Mammary microvascular endothelial cell (primary cell): Measurements from ENCODE around the gene CTBP2. TPM values are rescaled to one million over a fixed set of nuclear protein-coding genes. Genes with fewer than 3 reads are reported as not detected.

Experiments
- total RNA-seq: library from RNA; depleted of rRNA; stranded (reverse); fragments of >200 nt; gene quantifications from 2 replicates; pipeline ENCODE4 v1.2.3, GENCODE V29; 2015

CTBP2 gene
- total RNA-seq = 81.1 and 86.5 TPM in 2 replicates

GRCh38 chr10:125159932-125160855 is at the start of gene CTBP2:
CTBP2 (minus strand) TSS chr10:125160563.

DNA sequence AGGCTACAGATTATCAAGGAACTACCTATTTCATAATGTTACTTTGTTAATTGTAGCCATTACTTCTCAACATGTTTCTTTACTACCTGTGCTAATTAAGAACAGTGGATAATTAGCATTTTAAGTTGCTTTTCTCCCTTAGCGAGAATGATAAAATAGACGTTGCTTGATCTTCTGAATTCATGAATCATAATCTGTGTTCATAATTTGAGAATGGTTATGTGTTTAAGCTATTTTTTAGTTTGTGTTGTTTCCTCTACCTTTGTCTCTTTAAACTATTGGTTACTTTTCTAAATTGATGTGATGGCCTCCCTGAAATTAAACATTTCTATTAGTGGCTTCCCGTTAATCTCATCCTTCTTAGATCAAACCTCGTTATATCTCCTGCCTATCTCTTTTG is 218.5 kb downstream of the CTBP2 start, which contains the start of gene ZRANB1:
TSS of gene ZRANB1 (plus strand) at position 301 of the 400 bp plus-strand sequence. CDS start 371 bp downstream, outside the sequence.

Other genes with a start within 250 kb of the CTBP2 start
- 10.0 and 11.3 TPM in 2 replicates for gene ZRANB1, start 218.4 kb downstream of the CTBP2 start, total RNA-seq